GM10248 (cell line): ENCODE data around the gene OCA2.

Experiments
- CTCF ChIA-PET: fragments of 300-600 bp; sonication (Branson Sonifier 250); formaldehyde crosslinking; extraction: SDS; loops from one replicate; lab custom pipeline; 2021; ENCODE audit warnings: antibody characterized with exemption; lab: Yijun Ruan, JAX
- POLR2A ChIA-PET: fragments of 350-650 bp; sonication (Branson Sonifier 250); formaldehyde crosslinking; extraction: SDS; loops from one replicate; lab custom pipeline; 2020; ENCODE audit warnings: antibody characterized with exemption; lab: Yijun Ruan, JAX
- DNase-seq: peaks from one replicate; pipeline ENCODE4 v3.0.0; 2012; ENCODE audit errors: extremely low spot score
- TF ChIP-seq, protein P1 (sequence below): IDR thresholded peaks from 2 replicates; pipeline ENCODE4 v1.5.1; 2012; ENCODE audit warnings: mild to moderate bottlenecking, low read depth; ENCODE audit errors: extremely low read depth, missing control alignments, control extremely low read depth

Gene OCA2

GRCh38 chr15:28093752-28094535, 5.2 kb downstream of the OCA2 start:
- TF ChIP-seq, protein P1, sequence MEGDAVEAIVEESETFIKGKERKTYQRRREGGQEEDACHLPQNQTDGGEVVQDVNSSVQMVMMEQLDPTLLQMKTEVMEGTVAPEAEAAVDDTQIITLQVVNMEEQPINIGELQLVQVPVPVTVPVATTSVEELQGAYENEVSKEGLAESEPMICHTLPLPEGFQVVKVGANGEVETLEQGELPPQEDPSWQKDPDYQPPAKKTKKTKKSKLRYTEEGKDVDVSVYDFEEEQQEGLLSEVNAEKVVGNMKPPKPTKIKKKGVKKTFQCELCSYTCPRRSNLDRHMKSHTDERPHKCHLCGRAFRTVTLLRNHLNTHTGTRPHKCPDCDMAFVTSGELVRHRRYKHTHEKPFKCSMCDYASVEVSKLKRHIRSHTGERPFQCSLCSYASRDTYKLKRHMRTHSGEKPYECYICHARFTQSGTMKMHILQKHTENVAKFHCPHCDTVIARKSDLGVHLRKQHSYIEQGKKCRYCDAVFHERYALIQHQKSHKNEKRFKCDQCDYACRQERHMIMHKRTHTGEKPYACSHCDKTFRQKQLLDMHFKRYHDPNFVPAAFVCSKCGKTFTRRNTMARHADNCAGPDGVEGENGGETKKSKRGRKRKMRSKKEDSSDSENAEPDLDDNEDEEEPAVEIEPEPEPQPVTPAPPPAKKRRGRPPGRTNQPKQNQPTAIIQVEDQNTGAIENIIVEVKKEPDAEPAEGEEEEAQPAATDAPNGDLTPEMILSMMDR: no peak
- ChIA-PET CTCF (no interaction called here), POLR2A (no interaction called here)
- DNase-seq: no peak

GRCh38 chr15:28091313-28091712, 7.8 kb downstream of the OCA2 start:
- ChIA-PET POLR2A (no interaction called here), CTCF (no interaction called here)
- DNase-seq: no peak
- TF ChIP-seq, protein P1: no peak

DNA sequence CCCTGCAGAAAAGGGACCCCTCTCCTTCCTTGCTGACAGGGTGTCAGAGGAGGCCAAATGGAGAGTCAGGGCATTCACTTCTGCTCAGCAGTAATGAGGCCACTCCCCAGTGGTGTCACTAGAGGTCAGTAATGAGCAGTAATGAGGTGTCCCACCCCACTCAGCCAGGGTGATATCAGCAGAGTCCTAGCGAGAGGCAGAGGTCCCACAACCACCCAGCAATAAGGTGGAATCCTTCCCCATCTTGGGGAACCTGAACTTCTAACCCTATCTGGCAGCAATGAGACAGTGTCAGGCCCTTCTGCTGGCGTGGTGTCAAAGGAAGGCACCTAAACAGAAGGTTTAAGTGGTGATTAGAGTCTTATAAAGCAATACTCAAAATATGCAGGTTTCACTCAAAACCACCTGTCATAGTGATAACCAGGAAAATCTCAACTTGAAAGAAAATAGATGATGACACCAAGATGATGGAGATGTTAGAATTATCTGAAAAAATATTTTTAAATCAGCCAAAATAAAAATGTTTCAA, 12.9 kb downstream of the OCA2 start:
- TF ChIP-seq, protein P1: peak; percentile 83
- ChIA-PET POLR2A (no interaction called here), CTCF (interaction anchor here (1.4 kb wide), 1 partner anchor 10 kb away, joined by 5 read pairs; no protein-coding TSS in a partner anchor)
- peak; percentile 76 for DNase-seq

DNA sequence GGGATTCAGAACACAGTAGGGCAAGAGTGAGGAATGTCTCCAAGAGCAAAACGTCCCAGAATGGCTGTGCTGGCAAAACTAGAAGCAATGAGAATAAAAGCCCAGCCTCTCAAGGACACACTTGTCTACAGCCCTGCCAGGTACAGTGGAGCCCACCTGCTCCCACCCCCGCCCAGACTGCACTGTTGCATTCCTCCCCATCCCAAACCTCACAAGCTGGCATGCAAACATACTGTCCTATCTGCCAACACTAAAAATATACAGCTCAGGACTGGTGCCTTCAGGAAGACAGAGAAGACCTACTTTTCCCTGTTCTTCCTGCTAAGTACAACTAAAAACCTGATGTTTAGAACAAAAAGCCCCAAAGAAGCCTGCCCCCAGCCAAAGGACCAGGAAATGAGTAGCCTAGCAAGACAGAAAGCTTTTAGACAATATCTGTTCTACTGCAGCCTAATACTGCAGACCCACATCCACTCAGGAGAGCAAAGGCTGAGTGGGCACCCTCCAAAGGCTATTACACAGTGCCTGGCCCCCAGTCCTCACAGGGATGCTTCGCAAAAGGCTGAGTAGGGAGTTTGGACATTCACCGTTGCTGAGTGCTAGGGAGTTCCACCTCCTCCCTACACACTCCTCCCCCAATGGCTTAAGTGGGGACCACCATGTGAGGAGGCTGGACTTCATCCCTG, 13.5 kb downstream of the OCA2 start:
- TF ChIP-seq, protein P1: no peak
- DNase-seq: no peak
- CTCF ChIA-PET: interaction anchor here (1.1 to 1.4 kb wide), 3 partner anchors 11 to 24 kb away, joined by 4 to 5 read pairs (median 5); partner anchors contain the start of gene OCA2
- POLR2A ChIA-PET: no interaction called here

GRCh38 chr15:28084547-28084946, 14.6 kb downstream of the OCA2 start:
- no peak for DNase-seq
- TF ChIP-seq, protein P1: no peak
- CTCF ChIA-PET: interaction anchor here (1.1 to 1.4 kb wide), 3 partner anchors 12 to 23 kb away, joined by 4 to 5 read pairs (median 5); partner anchors contain the start of gene OCA2
- POLR2A ChIA-PET: no interaction called here

DNA sequence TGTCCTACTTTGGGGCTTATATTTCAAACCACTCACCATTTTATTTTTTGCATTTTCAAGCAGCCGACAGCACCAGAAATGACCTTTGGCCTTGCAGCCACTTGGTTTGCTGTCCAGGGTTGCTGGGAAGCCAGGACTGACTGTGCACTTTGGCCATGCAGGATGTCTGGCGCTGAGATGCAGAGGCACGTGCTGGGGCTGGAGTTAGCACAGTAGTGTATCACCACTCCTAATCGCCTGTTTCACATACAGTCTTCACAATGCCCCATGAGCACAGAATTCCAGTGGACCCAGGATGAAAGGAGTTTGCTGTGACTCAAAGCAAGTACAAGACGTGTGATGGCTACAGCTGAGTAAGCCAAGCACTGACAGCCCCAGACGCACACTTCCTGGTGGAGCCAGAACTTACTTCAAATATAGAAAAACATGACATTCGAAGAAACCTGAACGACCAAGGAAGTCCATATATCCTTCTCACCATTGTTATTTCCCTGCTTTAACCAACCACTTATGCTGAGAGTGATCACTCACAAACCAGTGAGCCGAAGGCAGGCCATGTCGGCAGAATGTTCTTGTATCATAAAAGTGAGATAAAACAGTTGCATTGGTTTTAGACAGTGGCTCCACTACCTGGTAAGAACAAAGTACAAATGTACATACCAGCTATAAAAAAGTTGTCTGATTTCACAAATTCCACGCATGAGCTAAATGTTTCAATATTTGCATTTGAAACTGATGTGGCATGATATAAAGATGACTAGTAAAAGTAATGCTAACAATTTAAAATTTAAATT, 16.0 kb downstream of the OCA2 start:
- TF ChIP-seq, protein P1: no peak

More for the DNA sequence above, 16.0 kb downstream of the OCA2 start:
- DNase-seq: no peak
- ChIA-PET CTCF (no interaction called here), POLR2A (no interaction called here)
